ENCODE data around the gene OGDH.

Gene OGDH

GRCh38 chr7:44703921-44704320, 97.5 kb downstream of the OGDH start:
- no peak for TF ChIP-seq ZNF274 (IDR thresholded peaks at IDR 0.05; ENCODE audit: low read depth, low read length)
- no peak for TF ChIP-seq YY1 (IDR thresholded peaks at IDR 0.05; ENCODE audit: insufficient read depth, insufficient read length)
- TF ChIP-seq SUZ12 (IDR thresholded peaks at IDR 0.05; ENCODE audit: extremely low read depth, insufficient read depth, insufficient read length): no peak
- H3K9me3 ChIP-seq (ENCODE audit: insufficient read depth, low read length): no peaks in the 10 kb centered on the region
- no peak for DNase-seq (ENCODE audit: low read depth, low spot score)
- no peaks in the 10 kb centered on the region for H3K27me3 ChIP-seq (ENCODE audit: insufficient read depth, insufficient read length)
- no peak overlapping the region for H3K9ac ChIP-seq (ENCODE audit: insufficient read length, low read depth)
- H3K36me3 ChIP-seq (ENCODE audit: insufficient read depth, insufficient read length, low read length): peaks cover 64% of the 10 kb centered on the region
- no peaks in the 10 kb centered on the region for H3K4me1 ChIP-seq (ENCODE audit: insufficient read depth, insufficient read length)
- H3K4me3 ChIP-seq (ENCODE audit: insufficient read length, low read depth): no peak overlapping the region

GRCh38 chr7:44705434-44705833, 99.0 kb downstream of the OGDH start:
- Histone ChIP-seq H3K36me3 (ENCODE audit: insufficient read depth, insufficient read length, low read length) (peaks cover 67% of the 10 kb centered on the region), H3K27me3 (ENCODE audit: insufficient read depth, insufficient read length) (no peaks in the 10 kb centered on the region), H3K4me1 (ENCODE audit: insufficient read depth, insufficient read length) (no peaks in the 10 kb centered on the region), H3K9ac (ENCODE audit: insufficient read length, low read depth) (no peak overlapping the region), H3K4me3 (ENCODE audit: insufficient read length, low read depth) (no peak overlapping the region), H3K9me3 (ENCODE audit: insufficient read depth, low read length) (no peaks in the 10 kb centered on the region)
- DNase-seq (ENCODE audit: low read depth, low spot score): no peak
- TF ChIP-seq SUZ12 (IDR thresholded peaks at IDR 0.05; ENCODE audit: extremely low read depth, insufficient read depth, insufficient read length): no peak
- no peak for TF ChIP-seq ZNF274 (IDR thresholded peaks at IDR 0.05; ENCODE audit: low read depth, low read length)
- no peak for TF ChIP-seq YY1 (IDR thresholded peaks at IDR 0.05; ENCODE audit: insufficient read depth, insufficient read length)

DNA sequence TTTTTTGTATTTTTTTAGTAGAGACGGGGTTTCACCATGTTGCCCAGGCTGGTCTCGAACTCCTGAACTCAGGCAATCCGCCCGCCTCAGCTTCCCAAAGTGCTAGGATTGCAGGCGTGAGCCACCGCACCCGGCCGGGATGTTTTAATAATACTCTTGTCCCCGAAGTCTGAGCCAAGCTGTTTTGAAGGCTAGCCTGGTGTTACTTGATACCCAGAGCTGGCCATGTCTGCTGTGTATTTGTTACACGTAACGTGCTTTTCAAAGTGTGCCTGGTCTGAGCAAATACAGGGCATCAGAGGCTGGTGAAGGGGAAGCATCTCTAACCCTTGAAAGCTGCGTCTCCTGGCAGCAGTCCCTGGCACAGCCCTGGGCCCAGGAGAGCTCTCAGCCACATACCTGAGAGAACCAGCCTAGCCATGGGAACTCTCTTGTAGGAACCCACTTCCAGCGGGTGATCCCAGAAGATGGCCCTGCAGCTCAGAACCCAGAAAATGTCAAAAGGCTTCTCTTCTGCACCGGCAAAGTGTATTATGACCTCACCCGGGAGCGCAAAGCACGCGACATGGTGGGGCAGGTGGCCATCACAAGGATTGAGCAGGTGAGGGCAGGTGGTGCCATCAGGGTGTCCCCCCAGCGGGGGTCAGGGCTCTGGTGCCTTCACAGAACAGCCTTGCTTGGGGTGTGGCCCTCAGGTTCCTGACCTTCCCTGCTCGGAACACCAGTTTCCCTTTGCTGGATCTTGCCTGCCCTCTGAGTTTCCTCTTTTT, 100.5 kb downstream of the OGDH start:
- Histone ChIP-seq H3K9ac (ENCODE audit: insufficient read length, low read depth) (no peak overlapping the region), H3K4me1 (ENCODE audit: insufficient read depth, insufficient read length) (no peaks in the 10 kb centered on the region), H3K4me3 (ENCODE audit: insufficient read length, low read depth) (no peak overlapping the region), H3K27me3 (ENCODE audit: insufficient read depth, insufficient read length) (no peaks in the 10 kb centered on the region), H3K9me3 (ENCODE audit: insufficient read depth, low read length) (no peaks in the 10 kb centered on the region), H3K36me3 (ENCODE audit: insufficient read depth, insufficient read length, low read length) (peaks cover 53% of the 10 kb centered on the region)
- TF ChIP-seq ZNF274 (IDR thresholded peaks at IDR 0.05; ENCODE audit: low read depth, low read length) (no peak), SUZ12 (IDR thresholded peaks at IDR 0.05; ENCODE audit: extremely low read depth, insufficient read depth, insufficient read length) (no peak), YY1 (IDR thresholded peaks at IDR 0.05; ENCODE audit: insufficient read depth, insufficient read length) (no peak)
- DNase-seq (ENCODE audit: low read depth, low spot score): no peak

DNA sequence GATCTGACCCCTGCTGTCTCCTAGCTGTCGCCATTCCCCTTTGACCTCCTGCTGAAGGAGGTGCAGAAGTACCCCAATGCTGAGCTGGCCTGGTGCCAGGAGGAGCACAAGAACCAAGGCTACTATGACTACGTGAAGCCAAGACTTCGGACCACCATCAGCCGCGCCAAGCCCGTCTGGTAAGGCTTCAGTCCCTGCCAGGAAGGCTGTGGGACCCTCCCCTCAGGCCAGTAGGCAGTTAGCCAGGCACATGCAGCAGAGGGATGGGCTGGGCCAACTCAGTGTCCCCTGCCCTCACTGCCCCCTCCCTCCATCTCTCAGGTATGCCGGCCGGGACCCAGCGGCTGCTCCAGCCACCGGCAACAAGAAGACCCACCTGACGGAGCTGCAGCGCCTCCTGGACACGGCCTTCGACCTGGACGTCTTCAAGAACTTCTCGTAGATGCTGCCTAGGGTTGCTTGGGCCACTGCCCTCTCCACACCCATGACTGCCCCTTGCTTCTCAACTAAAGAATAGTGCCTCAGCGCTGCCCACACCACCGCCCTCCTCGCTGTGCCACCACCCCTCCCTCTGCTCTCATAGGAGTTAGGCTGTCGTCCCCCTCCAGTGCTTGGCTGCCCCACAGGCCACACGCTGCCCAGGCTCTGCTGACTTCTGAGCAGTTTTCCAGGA, 101.3 kb downstream of the OGDH start:
- H3K9ac ChIP-seq (ENCODE audit: insufficient read length, low read depth): no peak overlapping the region
- no peak for DNase-seq (ENCODE audit: low read depth, low spot score)
- H3K27me3 ChIP-seq (ENCODE audit: insufficient read depth, insufficient read length): no peaks in the 10 kb centered on the region
- no peaks in the 10 kb centered on the region for H3K9me3 ChIP-seq (ENCODE audit: insufficient read depth, low read length)
- peaks cover 48% of the 10 kb centered on the region for H3K36me3 ChIP-seq (ENCODE audit: insufficient read depth, insufficient read length, low read length)
- no peaks in the 10 kb centered on the region for H3K4me1 ChIP-seq (ENCODE audit: insufficient read depth, insufficient read length)
- no peak for TF ChIP-seq ZNF274 (IDR thresholded peaks at IDR 0.05; ENCODE audit: low read depth, low read length)
- TF ChIP-seq YY1 (IDR thresholded peaks at IDR 0.05; ENCODE audit: insufficient read depth, insufficient read length): no peak
- TF ChIP-seq SUZ12 (IDR thresholded peaks at IDR 0.05; ENCODE audit: extremely low read depth, insufficient read depth, insufficient read length): no peak
- no peak overlapping the region for H3K4me3 ChIP-seq (ENCODE audit: insufficient read length, low read depth)

DNA sequence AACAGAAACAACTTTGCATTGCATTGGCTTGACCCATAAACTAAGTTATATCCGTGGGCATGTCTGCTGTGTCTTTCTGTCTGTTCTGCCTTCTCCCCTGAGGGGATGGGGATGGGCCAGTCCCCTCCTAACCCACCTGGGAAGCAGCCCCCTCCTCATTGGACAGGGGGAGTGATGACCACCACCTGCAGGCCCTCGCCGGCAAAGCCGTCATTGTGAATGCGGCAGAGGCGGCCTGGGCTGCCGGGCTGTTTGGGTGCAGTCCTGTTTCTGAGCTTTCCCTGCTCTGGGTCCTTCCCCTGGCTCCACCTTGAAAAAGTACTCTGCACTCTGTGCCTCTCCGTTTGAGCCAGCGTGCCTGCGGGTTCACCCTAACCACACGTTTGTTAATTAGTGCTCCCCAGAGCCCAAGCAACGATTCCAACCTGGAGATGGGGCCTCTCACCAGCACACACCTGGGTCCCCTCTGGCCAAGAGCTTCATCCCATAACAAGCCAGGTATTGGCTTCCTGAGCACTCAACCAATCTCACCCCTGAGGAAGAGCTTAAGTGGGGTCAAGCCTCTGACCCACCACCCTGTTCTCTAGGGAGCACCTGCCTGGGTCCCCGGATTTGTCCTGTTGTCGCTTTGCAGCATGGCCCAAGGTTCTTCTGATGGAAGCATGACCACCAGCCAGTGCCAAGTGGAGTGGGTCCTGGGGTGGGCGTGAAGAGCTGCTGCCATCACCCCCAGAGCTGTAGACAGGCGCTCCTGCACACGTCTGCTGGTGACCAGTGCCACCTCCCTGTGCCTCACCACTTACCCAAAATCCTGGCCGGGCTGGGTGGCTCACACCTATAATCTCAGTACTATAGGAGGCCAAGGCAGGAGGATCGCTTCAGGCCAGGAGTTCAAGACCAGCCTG, 102.8 kb downstream of the OGDH start:
- no peak for DNase-seq (ENCODE audit: low read depth, low spot score)
- Histone ChIP-seq H3K36me3 (ENCODE audit: insufficient read depth, insufficient read length, low read length) (peaks cover 38% of the 10 kb centered on the region), H3K4me1 (ENCODE audit: insufficient read depth, insufficient read length) (no peaks in the 10 kb centered on the region), H3K27me3 (ENCODE audit: insufficient read depth, insufficient read length) (no peaks in the 10 kb centered on the region), H3K4me3 (ENCODE audit: insufficient read length, low read depth) (no peak overlapping the region), H3K9ac (ENCODE audit: insufficient read length, low read depth) (no peak overlapping the region), H3K9me3 (ENCODE audit: insufficient read depth, low read length) (no peaks in the 10 kb centered on the region)
- TF ChIP-seq SUZ12 (IDR thresholded peaks at IDR 0.05; ENCODE audit: extremely low read depth, insufficient read depth, insufficient read length) (no peak), YY1 (IDR thresholded peaks at IDR 0.05; ENCODE audit: insufficient read depth, insufficient read length) (no peak), ZNF274 (IDR thresholded peaks at IDR 0.05; ENCODE audit: low read depth, low read length) (no peak)

DNA sequence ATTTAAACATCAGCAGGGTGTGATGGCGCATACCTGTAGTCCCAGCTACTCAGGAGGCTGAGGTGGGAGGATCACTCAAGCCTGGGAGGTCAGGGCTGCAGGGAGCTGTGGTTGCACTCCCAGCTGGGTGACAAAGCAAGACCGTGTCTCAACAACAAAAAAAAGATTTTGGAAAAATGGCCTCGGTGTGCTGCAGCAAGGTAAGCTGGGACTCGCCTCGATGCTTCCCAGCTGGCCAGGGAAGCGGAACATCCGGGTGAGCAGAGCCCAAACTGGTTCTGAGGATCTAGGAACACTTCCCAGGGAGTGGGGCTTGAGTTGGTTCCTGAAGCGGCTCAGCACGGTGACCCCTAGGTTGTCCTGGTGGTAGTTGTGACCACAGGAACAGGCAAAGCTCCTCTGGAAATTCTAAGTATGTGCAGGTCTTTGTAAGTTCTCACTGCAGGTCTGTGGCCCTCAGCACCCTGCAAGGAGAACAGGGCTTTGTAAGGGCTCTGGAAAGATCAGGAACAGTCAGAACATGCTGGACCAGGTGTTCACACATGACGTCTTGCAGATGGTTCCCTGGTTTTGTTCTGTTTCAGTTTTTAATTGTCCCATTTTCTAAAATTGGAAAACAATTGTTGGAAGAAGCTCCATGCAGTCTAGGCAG, 103.6 kb downstream of the OGDH start:
- no peak for TF ChIP-seq ZNF274 (IDR thresholded peaks at IDR 0.05; ENCODE audit: low read depth, low read length)
- no peak for TF ChIP-seq SUZ12 (IDR thresholded peaks at IDR 0.05; ENCODE audit: extremely low read depth, insufficient read depth, insufficient read length)
- no peak for TF ChIP-seq YY1 (IDR thresholded peaks at IDR 0.05; ENCODE audit: insufficient read depth, insufficient read length)
- no peaks in the 10 kb centered on the region for H3K4me1 ChIP-seq (ENCODE audit: insufficient read depth, insufficient read length)
- no peak overlapping the region for H3K9ac ChIP-seq (ENCODE audit: insufficient read length, low read depth)
- H3K4me3 ChIP-seq (ENCODE audit: insufficient read length, low read depth): no peak overlapping the region
- H3K36me3 ChIP-seq (ENCODE audit: insufficient read depth, insufficient read length, low read length): peaks cover 38% of the 10 kb centered on the region
- DNase-seq (ENCODE audit: low read depth, low spot score): no peak
- H3K27me3 ChIP-seq (ENCODE audit: insufficient read depth, insufficient read length): no peaks in the 10 kb centered on the region
- no peaks in the 10 kb centered on the region for H3K9me3 ChIP-seq (ENCODE audit: insufficient read depth, low read length)

Data from NT2/D1 (cell line).